Neural cell (in vitro differentiated cells): ENCODE measurements around the gene DNASE1L2. TPM values are rescaled to one million over a fixed set of nuclear protein-coding genes. Genes with fewer than 3 reads are reported as not detected.

Experiments used
- H2AFZ ChIP-seq: fragments of 200-600, 300-800 bp; sonication (generic), shearing (Covaris generic); 2 replicates; pipeline ENCODE4 v1.6.0; 2014; ENCODE audit warnings: low read depth, mild to moderate bottlenecking, antibody characterized with exemption, low read length, moderate library complexity
- H3F3A ChIP-seq: fragments of 200-600 bp; shearing (Covaris generic); 2 replicates; pipeline ENCODE4 v1.6.1; 2016; ENCODE audit warnings: mild to moderate bottlenecking, moderate library complexity, mixed read lengths, antibody characterized with exemption, low read length; ENCODE audit not compliant: insufficient read depth, poor library complexity, severe bottlenecking
- H3K27ac ChIP-seq: fragments of 200-600, 300-800 bp; sonication (generic), shearing (Covaris generic); 2 replicates; pipeline ENCODE4 v1.5.1; 2014; ENCODE audit warnings: mild to moderate bottlenecking, low read length, moderate library complexity
- H3K27me3 ChIP-seq: fragments of 300-800, 200-600 bp; sonication (generic), shearing (Covaris generic); 2 replicates; pipeline ENCODE4 v1.6.0; 2014; ENCODE audit warnings: mild to moderate bottlenecking, low read depth, low read length, moderate library complexity; ENCODE audit not compliant: insufficient read depth
- H3K36me3 ChIP-seq: fragments of 300-800, 200-600 bp; sonication (generic), shearing (Covaris generic); 2 replicates; pipeline ENCODE4 v1.5.1; 2014; ENCODE audit warnings: mild to moderate bottlenecking, antibody characterized with exemption, low read length, moderate library complexity; ENCODE audit not compliant: insufficient read depth
- H3K4me2 ChIP-seq: fragments of 300-800, 200-600 bp; sonication (generic), shearing (Covaris generic); 2 replicates; pipeline ENCODE4 v1.6.0; 2014; ENCODE audit warnings: mild to moderate bottlenecking, low read length
- H3K4me3 ChIP-seq: fragments of 300-800, 200-600 bp; sonication (generic), shearing (Covaris generic); 2 replicates; pipeline ENCODE4 v1.5.1; 2014; ENCODE audit warnings: mild to moderate bottlenecking, low read length, moderate library complexity
- H3K79me2 ChIP-seq: fragments of 200-600 bp; shearing (Covaris generic); replicated peaks from 2 replicates; pipeline ENCODE4 v1.6.0; 2014; ENCODE audit warnings: mild to moderate bottlenecking, low read length, moderate library complexity; ENCODE audit not compliant: insufficient read depth
- H3K9ac ChIP-seq: fragments of 300-800, 200-600 bp; sonication (generic), shearing (Covaris generic); 2 replicates; pipeline ENCODE4 v1.6.1; 2016; ENCODE audit warnings: mild to moderate bottlenecking, low read length, mixed read lengths
- H3K9me2 ChIP-seq: fragments of 200-600 bp; shearing (Covaris generic); 2 replicates; pipeline ENCODE4 v1.6.1; 2016; ENCODE audit warnings: mild to moderate bottlenecking, low read length, mixed read lengths; ENCODE audit not compliant: insufficient read depth
- H3K9me3 ChIP-seq: fragments of 200-600, 300-800 bp; sonication (generic), shearing (Covaris generic); 2 replicates; pipeline ENCODE4 v1.6.1; 2016; ENCODE audit warnings: mild to moderate bottlenecking, mixed run types, low read length, moderate library complexity, mixed read lengths
- H4K20me1 ChIP-seq: fragments of 200-600 bp; shearing (Covaris generic); 2 replicates; pipeline ENCODE4 v1.6.1; 2016; ENCODE audit warnings: mild to moderate bottlenecking, mixed run types; ENCODE audit not compliant: insufficient read depth
- EP300 ChIP-seq: fragments of 450-650 bp; conservative IDR thresholded peaks from 2 replicates; pipeline ENCODE4 v1.6.1; 2014; ENCODE audit warnings: antibody characterized with exemption, mild to moderate bottlenecking, moderate library complexity; ENCODE audit not compliant: poor library complexity, severe bottlenecking
- EZH2 ChIP-seq: fragments of 200-600, 300-800 bp; shearing (Covaris generic), sonication (generic); IDR thresholded peaks from 2 replicates; pipeline ENCODE4 v1.6.1; 2014; ENCODE audit warnings: antibody characterized with exemption, low read length, borderline replicate concordance, mild to moderate bottlenecking; ENCODE audit not compliant: insufficient read depth, poor library complexity, severe bottlenecking
- MXI1 ChIP-seq: fragments of 450-650 bp; conservative IDR thresholded peaks from 2 replicates; pipeline ENCODE4 v1.6.1; 2014; ENCODE audit warnings: antibody characterized with exemption, mild to moderate bottlenecking; ENCODE audit not compliant: poor library complexity, severe bottlenecking
- POLR2AphosphoS5 ChIP-seq: IDR thresholded peaks from 2 replicates; pipeline ENCODE4 v1.6.1; 2012
- RAD21 ChIP-seq: fragments of 450-650 bp; conservative IDR thresholded peaks from 2 replicates; pipeline ENCODE4 v1.6.1; 2014; ENCODE audit warnings: antibody characterized with exemption, mild to moderate bottlenecking, moderate library complexity
- SMC3 ChIP-seq: fragments of 450-650 bp; conservative IDR thresholded peaks from 2 replicates; pipeline ENCODE4 v1.6.1; 2014; ENCODE audit warnings: antibody characterized with exemption, mild to moderate bottlenecking, moderate library complexity; ENCODE audit not compliant: poor library complexity
- TAF1 ChIP-seq: IDR thresholded peaks from 2 replicates; pipeline ENCODE4 v1.6.1; 2012; ENCODE audit warnings: low read depth
- polyA plus RNA-seq: library from polyadenylated mRNA; depleted of rRNA; stranded (reverse); fragments of >200 nt; gene quantifications from 2 replicates; pipeline ENCODE4 v1.2.3, GENCODE V29; 2014
- TF ChIP-seq, protein P1 (sequence below): IDR thresholded peaks from 2 replicates; pipeline ENCODE4 v1.6.1; 2012; ENCODE audit warnings: borderline replicate concordance
- TF ChIP-seq, protein P2 (sequence below): fragments of 450-650 bp; IDR thresholded peaks from 2 replicates; pipeline ENCODE4 v1.5.1; 2014; ENCODE audit warnings: antibody characterized with exemption, mild to moderate bottlenecking, moderate library complexity; ENCODE audit not compliant: poor library complexity, severe bottlenecking

DNASE1L2 gene
- polyA plus RNA-seq, 1 donor from 2014 or later = 10.2 TPM

DNA sequence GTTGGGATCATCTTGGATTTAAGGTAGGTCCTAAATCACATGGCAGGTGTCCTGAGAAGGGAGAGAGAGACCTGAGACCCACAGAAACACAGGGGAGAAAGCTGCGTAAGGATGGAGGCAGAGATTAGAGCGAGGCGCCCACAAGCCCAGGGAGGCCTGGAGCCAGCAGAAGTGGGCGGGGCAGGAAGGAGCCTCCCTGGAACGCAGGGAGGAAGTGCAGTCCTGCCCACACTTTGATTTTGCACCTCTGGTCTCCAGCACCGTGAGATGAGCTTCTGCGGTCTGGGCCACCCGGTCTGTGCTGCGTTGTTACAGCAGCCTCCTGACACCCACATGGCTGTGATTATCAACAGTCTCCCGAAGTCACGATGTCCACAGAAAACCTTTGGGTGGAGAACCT, 6.4 kb downstream of the DNASE1L2 start:
- H3K9ac ChIP-seq = no peak overlapping the region
- H3K79me2 ChIP-seq = no peaks in the 10 kb centered on the region
- no peak overlapping the region for H3K4me3 ChIP-seq
- no peaks in the 10 kb centered on the region for H3K27me3 ChIP-seq
- H3K4me2 ChIP-seq = no peak overlapping the region
- H3K36me3 ChIP-seq = no peaks in the 10 kb centered on the region
- no peaks in the 10 kb centered on the region for H3K9me3 ChIP-seq
- TF ChIP-seq EP300 = no peak
- TF ChIP-seq POLR2AphosphoS5 = no peak
- TF ChIP-seq TAF1 = no peak
- TF ChIP-seq, protein P1, sequence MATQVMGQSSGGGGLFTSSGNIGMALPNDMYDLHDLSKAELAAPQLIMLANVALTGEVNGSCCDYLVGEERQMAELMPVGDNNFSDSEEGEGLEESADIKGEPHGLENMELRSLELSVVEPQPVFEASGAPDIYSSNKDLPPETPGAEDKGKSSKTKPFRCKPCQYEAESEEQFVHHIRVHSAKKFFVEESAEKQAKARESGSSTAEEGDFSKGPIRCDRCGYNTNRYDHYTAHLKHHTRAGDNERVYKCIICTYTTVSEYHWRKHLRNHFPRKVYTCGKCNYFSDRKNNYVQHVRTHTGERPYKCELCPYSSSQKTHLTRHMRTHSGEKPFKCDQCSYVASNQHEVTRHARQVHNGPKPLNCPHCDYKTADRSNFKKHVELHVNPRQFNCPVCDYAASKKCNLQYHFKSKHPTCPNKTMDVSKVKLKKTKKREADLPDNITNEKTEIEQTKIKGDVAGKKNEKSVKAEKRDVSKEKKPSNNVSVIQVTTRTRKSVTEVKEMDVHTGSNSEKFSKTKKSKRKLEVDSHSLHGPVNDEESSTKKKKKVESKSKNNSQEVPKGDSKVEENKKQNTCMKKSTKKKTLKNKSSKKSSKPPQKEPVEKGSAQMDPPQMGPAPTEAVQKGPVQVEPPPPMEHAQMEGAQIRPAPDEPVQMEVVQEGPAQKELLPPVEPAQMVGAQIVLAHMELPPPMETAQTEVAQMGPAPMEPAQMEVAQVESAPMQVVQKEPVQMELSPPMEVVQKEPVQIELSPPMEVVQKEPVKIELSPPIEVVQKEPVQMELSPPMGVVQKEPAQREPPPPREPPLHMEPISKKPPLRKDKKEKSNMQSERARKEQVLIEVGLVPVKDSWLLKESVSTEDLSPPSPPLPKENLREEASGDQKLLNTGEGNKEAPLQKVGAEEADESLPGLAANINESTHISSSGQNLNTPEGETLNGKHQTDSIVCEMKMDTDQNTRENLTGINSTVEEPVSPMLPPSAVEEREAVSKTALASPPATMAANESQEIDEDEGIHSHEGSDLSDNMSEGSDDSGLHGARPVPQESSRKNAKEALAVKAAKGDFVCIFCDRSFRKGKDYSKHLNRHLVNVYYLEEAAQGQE = no peak
- TF ChIP-seq EZH2 = no peak
- no peak for TF ChIP-seq MXI1
- no peak for TF ChIP-seq SMC3
- TF ChIP-seq RAD21 = no peak
- TF ChIP-seq, protein P2, sequence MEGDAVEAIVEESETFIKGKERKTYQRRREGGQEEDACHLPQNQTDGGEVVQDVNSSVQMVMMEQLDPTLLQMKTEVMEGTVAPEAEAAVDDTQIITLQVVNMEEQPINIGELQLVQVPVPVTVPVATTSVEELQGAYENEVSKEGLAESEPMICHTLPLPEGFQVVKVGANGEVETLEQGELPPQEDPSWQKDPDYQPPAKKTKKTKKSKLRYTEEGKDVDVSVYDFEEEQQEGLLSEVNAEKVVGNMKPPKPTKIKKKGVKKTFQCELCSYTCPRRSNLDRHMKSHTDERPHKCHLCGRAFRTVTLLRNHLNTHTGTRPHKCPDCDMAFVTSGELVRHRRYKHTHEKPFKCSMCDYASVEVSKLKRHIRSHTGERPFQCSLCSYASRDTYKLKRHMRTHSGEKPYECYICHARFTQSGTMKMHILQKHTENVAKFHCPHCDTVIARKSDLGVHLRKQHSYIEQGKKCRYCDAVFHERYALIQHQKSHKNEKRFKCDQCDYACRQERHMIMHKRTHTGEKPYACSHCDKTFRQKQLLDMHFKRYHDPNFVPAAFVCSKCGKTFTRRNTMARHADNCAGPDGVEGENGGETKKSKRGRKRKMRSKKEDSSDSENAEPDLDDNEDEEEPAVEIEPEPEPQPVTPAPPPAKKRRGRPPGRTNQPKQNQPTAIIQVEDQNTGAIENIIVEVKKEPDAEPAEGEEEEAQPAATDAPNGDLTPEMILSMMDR = no peak
- H3K9me2 ChIP-seq = no peaks in the 10 kb centered on the region
- no peaks in the 10 kb centered on the region for H4K20me1 ChIP-seq
- H3K27ac ChIP-seq = no peak overlapping the region
- H3F3A ChIP-seq = no peaks in the 10 kb centered on the region
- no peak overlapping the region for H2AFZ ChIP-seq

DNA sequence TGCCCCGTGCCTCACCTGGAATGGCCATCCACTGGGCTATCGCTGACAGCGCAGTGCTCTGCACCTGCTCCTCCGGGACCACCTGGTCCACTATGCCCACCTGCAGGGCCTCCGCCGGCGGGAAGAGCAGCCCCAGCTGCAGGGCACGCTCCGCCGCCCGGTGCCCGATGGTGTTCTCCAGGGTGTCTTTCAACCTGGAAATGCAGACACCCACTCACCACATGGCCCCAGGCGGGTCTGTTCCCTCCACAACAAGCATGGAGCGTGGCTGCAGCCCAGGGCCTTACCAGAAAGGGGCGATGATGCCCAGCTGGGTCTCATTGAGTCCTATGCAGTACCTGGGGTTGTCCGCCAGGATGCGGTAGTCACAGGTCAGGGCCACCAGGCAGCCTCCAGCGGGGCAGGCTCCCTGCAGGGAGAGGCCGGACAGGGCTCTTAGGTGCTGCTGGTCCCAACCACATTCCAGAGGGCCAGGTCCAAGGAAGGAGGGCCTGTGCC, 6.8 kb downstream of the DNASE1L2 start:
- Histone ChIP-seq H3K4me2 (no peak overlapping the region), H4K20me1 (no peaks in the 10 kb centered on the region), H3K79me2 (no peaks in the 10 kb centered on the region), H3K27me3 (no peaks in the 10 kb centered on the region), H3K27ac (no peak overlapping the region), H3K36me3 (no peaks in the 10 kb centered on the region), H3K9ac (no peak overlapping the region), H3K9me3 (no peaks in the 10 kb centered on the region), H2AFZ (no peak overlapping the region), H3F3A (no peaks in the 10 kb centered on the region), H3K4me3 (no peak overlapping the region), H3K9me2 (no peaks in the 10 kb centered on the region)
- TF ChIP-seq RAD21 (no peak), TAF1 (no peak), EP300 (no peak), MXI1 (no peak), POLR2AphosphoS5 (no peak), EZH2 (no peak), SMC3 (no peak)
- TF ChIP-seq, protein P2 = no peak
- TF ChIP-seq, protein P1 = no peak
